H1 (cell line): ENCODE data around the gene CDHR5. TPM values are rescaled to one million over a fixed set of nuclear protein-coding genes. Genes with fewer than 3 reads are reported as not detected.

Experiments
- CTCF ChIA-PET: fragments of 300-600 bp; sonication (Branson Sonifier 250); formaldehyde crosslinking; loops from one replicate; lab custom pipeline; 2021; ENCODE audit not compliant: partially characterized antibody; lab: Charles Lee
- POLR2A ChIA-PET: fragments of 300-600 bp; sonication (Branson Sonifier 250); formaldehyde crosslinking; loops from one replicate; lab custom pipeline; 2021; ENCODE audit warnings: inconsistent platforms; ENCODE audit not compliant: partially characterized antibody; lab: Charles Lee
- DNase-seq, 2 experiments: peaks; one replicate each; pipeline versions ENCODE4 v3.0.0 to v3.0.0-alpha.2; 2010 to 2022; ENCODE audit warnings: low spot score in 2 of 2, low read depth in 1 of 2, mixed read lengths in 1 of 2
- FAIRE-seq: peaks from 2 replicates; lab custom pipeline; 2011; peaks lifted over from hg19 to GRCh38; lab: Jason Lieb, UNC
- H2AFZ ChIP-seq: 2 replicates; pipeline ENCODE4 v1.8.1; 2012; ENCODE audit warnings: low read length, inconsistent platforms
- H2AK5ac ChIP-seq: 2 replicates; pipeline ENCODE4 v1.6.1; 2013; ENCODE audit warnings: low read depth, low read length
- H2BK120ac ChIP-seq: replicated peaks from 2 replicates; pipeline ENCODE3; 2013; ENCODE audit warnings: low read depth, low read length, inconsistent platforms
- H2BK12ac ChIP-seq: 2 replicates; pipeline ENCODE4 v1.6.1; 2013; ENCODE audit warnings: low read depth, low read length
- H2BK15ac ChIP-seq: 2 replicates; pipeline ENCODE4 v1.6.1; 2013; ENCODE audit warnings: low read length
- H2BK20ac ChIP-seq: 2 replicates; pipeline ENCODE4 v1.6.1; 2013; ENCODE audit warnings: low read length
- H2BK5ac ChIP-seq: 2 replicates; pipeline ENCODE4 v1.6.1; 2013; ENCODE audit warnings: low read depth, low read length
- H3K14ac ChIP-seq: 2 replicates; pipeline ENCODE4 v1.6.1; 2013; ENCODE audit warnings: inconsistent platforms; ENCODE audit not compliant: insufficient read length
- H3K18ac ChIP-seq: 2 replicates; pipeline ENCODE4 v1.6.1; 2013; ENCODE audit warnings: low read length; ENCODE audit errors: extremely low read depth
- H3K23ac ChIP-seq: 2 replicates; pipeline ENCODE4 v1.6.1; 2013; ENCODE audit warnings: inconsistent platforms; ENCODE audit not compliant: insufficient read length
- H3K23me2 ChIP-seq: 2 replicates; pipeline ENCODE4 v1.6.1; 2013; ENCODE audit warnings: low read depth, low read length
- H3K27ac ChIP-seq: 2 replicates; pipeline ENCODE4 v1.6.1; 2011; ENCODE audit warnings: low read depth, low read length, inconsistent platforms
- H3K27me3 ChIP-seq, 4 experiments: replicated peaks in 1 of 4; 1 replicate in 1 of 4; 2 replicates in 3 of 4; pipeline versions ENCODE4 v1.6.1 to v1.8.1; 2011 to 2013; ENCODE audit warnings: low read length in 3 of 4, mild to moderate bottlenecking in 3 of 4, inconsistent platforms in 2 of 4, mixed read lengths in 2 of 4, moderate library complexity in 1 of 4; ENCODE audit not compliant: control insufficient read depth in 3 of 4, insufficient read depth in 3 of 4; ENCODE audit errors: extremely low read depth in 1 of 4
- H3K36me3 ChIP-seq, 4 experiments: 2 replicates each; pipeline versions ENCODE4 v1.6.1 to v1.8.1; 2011 to 2013; ENCODE audit warnings: mild to moderate bottlenecking in 4 of 4, low read length in 3 of 4, moderate library complexity in 2 of 4, control low read depth in 1 of 4, inconsistent platforms in 1 of 4; ENCODE audit not compliant: insufficient read depth in 4 of 4, control insufficient read depth in 2 of 4
- H3K4ac ChIP-seq: replicated peaks from 2 replicates; pipeline ENCODE3; 2013; ENCODE audit warnings: low read length, low read depth, mixed read lengths, inconsistent platforms; ENCODE audit not compliant: insufficient read length
- H3K4me1 ChIP-seq, 4 experiments: replicated peaks in 1 of 4; 1 replicate in 1 of 4; 2 replicates in 3 of 4; pipeline versions ENCODE4 v1.6.1 to v1.8.1; 2011 to 2013; ENCODE audit warnings: low read length in 3 of 4, inconsistent platforms in 2 of 4, mixed read lengths in 1 of 4; ENCODE audit not compliant: insufficient read depth in 4 of 4, control insufficient read depth in 3 of 4
- H3K4me2 ChIP-seq, 2 experiments: 2 replicates each; pipeline versions ENCODE4 v1.6.1 to v1.8.1; 2011 to 2013; ENCODE audit warnings: low read depth in 2 of 2, low read length in 2 of 2, control low read depth in 1 of 2, inconsistent platforms in 1 of 2, mild to moderate bottlenecking in 1 of 2; ENCODE audit not compliant: insufficient read depth in 1 of 2
- H3K4me3 ChIP-seq, 4 experiments: fragments of 200-600, 300-600 bp in 1 of 4; sonication (generic), shearing (Covaris generic), sonication (Bioruptor Twin) in 1 of 4; 2 replicates each; pipeline versions ENCODE4 v1.5.1 to v1.8.1; 2011 to 2016; ENCODE audit warnings: low read length in 4 of 4, low read depth in 3 of 4, control low read depth in 2 of 4, inconsistent platforms in 2 of 4, mild to moderate bottlenecking in 2 of 4, mixed read lengths in 1 of 4, moderate library complexity in 1 of 4; ENCODE audit not compliant: insufficient read depth in 2 of 4; ENCODE audit errors: extremely low read depth in 1 of 4
- H3K56ac ChIP-seq: replicated peaks from 2 replicates; pipeline ENCODE3; 2013; ENCODE audit warnings: low read depth, mild to moderate bottlenecking, mixed read lengths, low read length, inconsistent platforms; ENCODE audit not compliant: insufficient read length
- H3K79me1 ChIP-seq: 2 replicates; pipeline ENCODE4 v1.6.1; 2013; ENCODE audit warnings: low read depth, low read length, control low read depth
- H3K79me2 ChIP-seq, 2 experiments: 2 replicates each; pipeline versions ENCODE4 v1.6.1 to v1.8.1; 2012 to 2013; ENCODE audit warnings: low read length in 2 of 2, mild to moderate bottlenecking in 2 of 2, inconsistent platforms in 1 of 2; ENCODE audit not compliant: insufficient read depth in 2 of 2, control insufficient read depth in 1 of 2
- H3K9ac ChIP-seq, 4 experiments: replicated peaks in 1 of 4; 1 replicate in 1 of 4; 2 replicates in 3 of 4; pipeline versions ENCODE4 v1.6.1 to v1.8.1; 2011 to 2013; ENCODE audit warnings: low read depth in 3 of 4, low read length in 3 of 4, control low read depth in 2 of 4, mild to moderate bottlenecking in 2 of 4, moderate library complexity in 2 of 4, inconsistent platforms in 1 of 4; ENCODE audit errors: extremely low read depth in 1 of 4
- H3K9me3 ChIP-seq, 2 experiments: 2 replicates each; pipeline versions ENCODE4 v1.6.1 to v1.8.1; 2012 to 2013; ENCODE audit warnings: mild to moderate bottlenecking in 2 of 2, moderate library complexity in 2 of 2, control low read depth in 1 of 2, inconsistent platforms in 1 of 2, low read depth in 1 of 2, low read length in 1 of 2, mixed read lengths in 1 of 2; ENCODE audit not compliant: insufficient read depth in 2 of 2
- H4K20me1 ChIP-seq, 2 experiments: replicated peaks in 1 of 2; 2 replicates each; pipeline versions ENCODE3 to v1.8.1; 2011 to 2013; ENCODE audit warnings: inconsistent platforms in 2 of 2, low read length in 2 of 2, mild to moderate bottlenecking in 1 of 2; ENCODE audit not compliant: insufficient read depth in 2 of 2, control insufficient read depth in 1 of 2
- H4K5ac ChIP-seq: 2 replicates; pipeline ENCODE4 v1.6.1; 2013; ENCODE audit warnings: low read length, low read depth, mixed read lengths, inconsistent platforms; ENCODE audit not compliant: insufficient read length
- H4K8ac ChIP-seq: 2 replicates; pipeline ENCODE4 v1.8.0; 2013; ENCODE audit warnings: mild to moderate bottlenecking, moderate library complexity, low read length, inconsistent platforms; ENCODE audit not compliant: insufficient read depth; ENCODE audit errors: extremely low read depth
- H4K91ac ChIP-seq: replicated peaks from 2 replicates; pipeline ENCODE3; 2013; ENCODE audit warnings: low read length, mixed read lengths, inconsistent platforms; ENCODE audit not compliant: insufficient read length
- CHD1 ChIP-seq: IDR thresholded peaks from 2 replicates; pipeline ENCODE4 v1.6.1; 2012; ENCODE audit warnings: low read depth, low read length, improper control_type of control experiment
- CTCF ChIP-seq, 3 experiments: IDR thresholded peaks; 1 replicate in 2 of 3; 2 replicates in 1 of 3; pipeline versions ENCODE4 v1.5.1 to v1.6.1; 2011; ENCODE audit warnings: low read length in 3 of 3, mild to moderate bottlenecking in 3 of 3, inconsistent platforms in 2 of 3, low read depth in 1 of 3, moderate library complexity in 1 of 3; ENCODE audit not compliant: insufficient read depth in 1 of 3; ENCODE audit errors: control extremely low read depth in 1 of 3
- EGR1 ChIP-seq: IDR thresholded peaks from 2 replicates; pipeline ENCODE4 v1.6.1; 2011; ENCODE audit warnings: low read depth, low read length, borderline replicate concordance
- KDM4A ChIP-seq: IDR thresholded peaks from one replicate; pipeline ENCODE4 v1.7.1; 2012; ENCODE audit warnings: low read depth, mild to moderate bottlenecking, moderate library complexity, low read length, inconsistent platforms; ENCODE audit not compliant: severe bottlenecking
- RNF2 ChIP-seq: fragments of 200-900, 300-1000 bp; sonication (generic); IDR thresholded peaks from 2 replicates; pipeline ENCODE4 v1.7.1; 2016; ENCODE audit warnings: borderline replicate concordance, low read depth, mild to moderate bottlenecking, antibody characterized with exemption, low read length; ENCODE audit not compliant: poor library complexity, severe bottlenecking; ENCODE audit errors: missing control alignments
- RXRA ChIP-seq: IDR thresholded peaks from 2 replicates; pipeline ENCODE4 v1.6.1; 2011; ENCODE audit warnings: low read depth, mild to moderate bottlenecking, low read length, moderate library complexity; ENCODE audit not compliant: insufficient read depth
- WGBS, 2 experiments: shearing (Covaris generic) in 1 of 2; methylation state at CpG; one replicate each; pipeline versions ENCODE4 v1.1.6 to v1.1.7; 2013 to 2015; ENCODE audit warnings: low lambda C conversion rate in 2 of 2, mixed read lengths in 2 of 2, inconsistent platforms in 1 of 2, low coverage in 1 of 2, missing lambda C conversion rate in 1 of 2; ENCODE audit not compliant: insufficient replicate concordance in 2 of 2, insufficient coverage in 1 of 2, insufficient read length in 1 of 2; ENCODE audit errors: extremely low coverage in 1 of 2, missing lambda C conversion rate in 1 of 2; 5-methylcytosine and 5-hydroxymethylcytosine counted together
- polyA plus RNA-seq, 7 experiments: library from polyadenylated mRNA; depleted of rRNA in 3 of 7; stranded (reverse) in 5 of 7; unstranded in 2 of 7; fragments of >200 nt in 5 of 7; fragments of 200-250 nt in 2 of 7; gene quantifications; 1 replicate in 5 of 7; 2 replicates in 1 of 7; 4 replicates in 1 of 7; pipeline versions ENCODE4 v1.2.1 to v1.2.3, GENCODE V29; 2011 to 2013; ENCODE audit warnings: missing spikeins in 2 of 7, mixed read lengths in 2 of 7
- total RNA-seq: library from RNA; stranded (reverse); fragmentation: NEBNext Ultra II Directional; extraction: Animal tissue kit (Norgen Biotek cat#: 25700); gene quantifications from 2 replicates; pipeline ENCODE4 v1.2.1, GENCODE V29; 2021

CDHR5 gene
- total and polyA plus RNA-seq, 2 of the 8 experiments (the other 6 are each of a cell fraction or from before 2014, with no cell fraction given) = not detected

GRCh38 chr11:569158-569885, 55.4 kb downstream of the CDHR5 start:
- H4K5ac ChIP-seq = no peak overlapping the region
- 72% methylated on average over 32 of the region's 36 CpGs; no CpG with 5 or more reads in 1 of the 2 experiments for WGBS, 2 experiments
- H3K4me2 ChIP-seq = peak overlapping the region; percentile 58 to 93
- H3K23me2 ChIP-seq = peaks cover 4% of the 10 kb centered on the region; the same call in 1 of the 2 replicates
- peaks cover under 1 to 5% (median 3%) of the 10 kb centered on the region in 4 experiments for H3K27me3 ChIP-seq
- no peak overlapping the region for H2AK5ac ChIP-seq
- H4K20me1 ChIP-seq = peaks cover 2 to 17% of the 10 kb centered on the region in 2 experiments
- ChIA-PET CTCF (interaction anchor here (1.8 kb wide), 1 partner anchor 158 kb away, joined by 6 read pairs; no protein-coding TSS in a partner anchor), POLR2A (interaction anchor here (1.8 to 2.0 kb wide), 3 partner anchors 9 to 213 kb away, joined by 6 to 13 read pairs (median 7); partner anchors contain the start of gene LMNTD2)
- no peak overlapping the region for H3K27ac ChIP-seq
- no peak overlapping the region for H2BK5ac ChIP-seq
- H3K9me3 ChIP-seq = no peaks in the 10 kb centered on the region
- H3K18ac ChIP-seq = peak overlapping the region; percentile 71
- H2AFZ ChIP-seq = no peak overlapping the region
- H3K4me3 ChIP-seq = peak overlapping the region; percentile 20 to 67 (median 36)
- H4K8ac ChIP-seq = peak overlapping the region; percentile 45
- peak overlapping the region; percentile 92 for H2BK15ac ChIP-seq
- no peak for DNase-seq
- no peak overlapping the region for H4K91ac ChIP-seq
- H3K9ac ChIP-seq = 0 out of 7 replicates have a peak overlapping the region, but pooled peaks of 1 of the 4 experiments have one; percentile 22
- FAIRE-seq = no peak
- peaks cover 2 to 24% (median 12%) of the 10 kb centered on the region in 4 experiments; a peak in 6 of 7 replicates for H3K4me1 ChIP-seq
- H3K56ac ChIP-seq = peak overlapping the region; percentile 59
- H2BK12ac ChIP-seq = 0 out of 2 replicates have a peak overlapping the region, but pooled peaks have one; percentile 27
- H2BK120ac ChIP-seq = no peak overlapping the region
- no peaks in the 10 kb centered on the region; a peak in 1 of 8 replicates for H3K36me3 ChIP-seq
- H3K14ac ChIP-seq = no peak overlapping the region
- peak overlapping the region; percentile 7 for H3K4ac ChIP-seq
- no peaks in the 10 kb centered on the region for H3K79me2 ChIP-seq
- H3K23ac ChIP-seq = no peak overlapping the region
- no peak overlapping the region for H2BK20ac ChIP-seq
- peaks cover 6% of the 10 kb centered on the region; the same call in 1 of the 2 replicates for H3K79me1 ChIP-seq
- TF ChIP-seq EGR1 (no peak), CHD1 (no peak), CTCF (IDR thresholded peaks at IDR 0.05; ENCODE audit: control extremely low read depth in 1 of 3, insufficient read depth in 1 of 3, low read depth in 1 of 3, low read length in 3 of 3) (no peak), KDM4A (no peak), RXRA (no peak), RNF2 (no peak)
